ENCODE results near the gene RGS14.
"Not testable (repeated sequence)": the region's sequence is repeated elsewhere in the genome, so short reads cannot be mapped to it uniquely, and the experiment has no call there.

RGS14 gene

DNA sequence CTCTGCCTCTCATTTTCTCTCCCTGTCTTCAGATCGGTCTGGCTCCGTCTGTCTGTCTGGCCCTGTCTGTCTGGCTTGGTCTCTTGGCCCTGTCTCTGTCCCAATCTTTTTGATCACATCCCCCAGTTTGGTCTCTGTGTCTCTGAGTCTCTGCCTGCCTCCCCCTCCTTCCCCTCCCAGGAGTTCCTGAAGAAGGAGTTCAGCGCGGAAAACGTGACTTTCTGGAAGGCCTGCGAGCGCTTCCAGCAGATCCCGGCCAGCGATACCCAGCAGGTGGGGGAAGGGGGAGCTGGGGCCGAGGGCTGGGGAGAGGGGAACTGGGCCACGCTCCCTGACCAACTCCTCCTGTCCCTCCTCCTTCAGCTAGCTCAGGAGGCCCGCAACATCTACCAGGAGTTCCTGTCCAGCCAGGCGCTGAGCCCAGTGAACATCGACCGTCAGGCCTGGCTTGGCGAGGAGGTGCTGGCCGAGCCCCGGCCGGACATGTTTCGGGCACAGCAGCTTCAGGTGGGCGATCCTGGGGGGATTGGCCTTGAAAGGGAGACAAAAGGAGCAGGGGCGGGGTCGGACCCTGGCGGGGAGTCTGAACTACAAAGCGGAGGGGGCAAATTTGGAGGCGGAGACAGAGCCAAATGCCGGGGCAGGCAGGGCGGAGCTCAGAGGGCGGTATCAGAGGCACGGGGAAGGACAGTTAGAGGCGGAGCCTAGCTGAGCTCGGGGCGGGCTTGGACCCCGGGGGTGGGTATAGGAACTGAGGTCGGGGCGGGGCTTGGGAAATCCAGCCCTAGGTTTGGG is 9.0 kb downstream of the RGS14 start:
- peak; percentile 96 for DNase-seq (ENCODE audit: low spot score)

DNA sequence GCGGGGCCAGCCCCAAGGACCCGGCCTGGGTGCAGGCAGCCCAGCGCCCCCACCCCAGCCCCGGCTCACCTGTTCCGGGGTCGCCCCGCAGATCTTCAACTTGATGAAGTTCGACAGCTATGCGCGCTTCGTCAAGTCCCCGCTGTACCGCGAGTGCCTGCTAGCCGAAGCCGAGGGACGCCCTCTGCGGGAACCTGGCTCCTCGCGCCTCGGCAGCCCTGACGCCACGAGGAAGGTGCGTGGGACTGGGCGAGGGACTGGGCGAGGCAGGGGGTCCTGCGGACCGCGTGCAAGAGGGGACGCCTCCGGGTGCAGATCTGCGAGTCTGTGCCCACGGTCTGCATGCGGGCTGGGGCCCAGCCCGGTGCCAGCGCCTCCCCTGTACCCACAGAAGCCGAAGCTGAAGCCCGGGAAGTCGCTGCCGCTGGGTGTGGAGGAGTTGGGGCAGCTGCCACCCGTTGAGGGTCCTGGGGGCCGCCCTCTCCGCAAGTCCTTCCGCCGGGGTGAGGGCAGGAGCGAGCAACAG is 9.7 kb downstream of the RGS14 start:
- no peak for DNase-seq (ENCODE audit: low spot score)

DNA sequence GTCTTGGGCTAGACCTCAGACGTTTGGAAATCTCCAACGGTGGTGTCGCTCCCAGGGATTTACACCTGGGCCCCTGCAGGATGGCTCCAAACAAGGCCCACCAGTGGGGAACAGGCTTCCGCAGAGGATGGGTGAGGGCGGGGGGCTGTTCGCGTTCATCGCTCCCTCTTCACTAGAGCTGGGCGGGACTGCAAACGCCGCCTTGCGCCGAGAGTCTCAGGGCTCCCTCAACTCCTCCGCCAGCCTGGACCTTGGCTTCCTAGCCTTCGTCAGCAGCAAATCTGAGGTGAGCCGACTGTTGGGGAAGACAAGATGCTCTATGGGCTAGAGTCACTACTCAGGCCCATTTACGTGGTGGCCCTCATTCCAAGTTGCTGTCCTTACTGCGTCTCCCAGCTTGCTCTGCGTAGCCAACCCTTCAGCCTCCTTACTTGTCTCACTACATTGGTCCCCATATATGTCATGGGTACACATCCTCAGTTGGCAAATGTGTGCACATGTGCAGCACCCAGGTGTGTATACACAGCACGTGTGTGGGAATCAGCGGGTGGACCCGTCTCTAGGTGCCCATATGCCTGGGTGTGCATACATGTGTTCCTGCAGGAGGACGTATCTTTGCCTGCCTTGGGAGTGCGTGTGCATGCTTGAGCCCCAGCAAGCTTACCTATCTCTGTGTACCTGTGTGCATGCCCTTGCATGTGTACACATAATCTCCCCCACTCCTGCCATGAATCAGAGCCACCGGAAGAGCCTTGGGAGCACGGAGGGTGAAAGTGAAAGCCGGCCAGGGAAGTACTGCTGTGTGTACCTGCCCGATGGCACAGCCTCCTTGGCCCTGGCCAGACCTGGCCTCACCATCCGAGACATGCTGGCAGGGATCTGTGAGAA is 10.5 kb downstream of the RGS14 start:
- DNase-seq (ENCODE audit: low spot score): no peak

DNA sequence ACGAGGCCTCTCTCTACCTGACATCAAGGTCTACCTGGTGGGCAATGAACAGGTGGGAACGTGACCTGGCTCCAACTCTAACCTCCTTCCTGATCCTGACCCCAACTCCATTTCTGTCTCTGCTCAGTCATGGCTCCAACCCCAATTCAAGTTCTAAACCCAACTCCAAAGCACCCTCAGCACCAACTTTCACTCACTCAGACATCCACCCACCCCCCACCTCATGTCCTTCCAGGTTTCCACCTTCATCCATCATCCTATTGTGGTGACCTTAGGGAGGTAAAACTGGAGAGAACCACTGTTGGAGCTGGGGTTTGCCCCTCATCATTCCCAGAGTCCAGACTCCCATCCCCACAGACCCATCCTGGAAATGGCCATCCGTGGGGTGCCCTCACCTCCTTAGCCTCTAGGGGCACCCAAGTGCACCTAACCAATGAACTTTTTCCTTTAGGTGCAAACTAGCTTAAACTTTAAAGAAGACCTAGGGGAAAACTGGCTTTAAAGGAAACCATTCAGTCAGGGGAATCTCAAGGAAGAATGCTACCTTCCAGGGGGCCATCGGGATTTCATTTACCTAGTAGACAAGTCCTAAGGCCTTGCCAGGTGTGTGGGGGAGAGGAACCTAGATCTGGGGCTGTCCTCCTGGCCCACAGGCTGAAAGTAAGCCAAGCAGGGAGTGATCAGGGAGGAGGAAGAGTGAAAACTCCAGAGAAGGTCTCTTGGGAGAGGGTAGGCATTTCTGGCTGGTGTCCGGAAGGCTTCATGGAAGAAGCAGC is 11.3 kb downstream of the RGS14 start:
- peak; percentile 61 for DNase-seq (ENCODE audit: low spot score)

DNA sequence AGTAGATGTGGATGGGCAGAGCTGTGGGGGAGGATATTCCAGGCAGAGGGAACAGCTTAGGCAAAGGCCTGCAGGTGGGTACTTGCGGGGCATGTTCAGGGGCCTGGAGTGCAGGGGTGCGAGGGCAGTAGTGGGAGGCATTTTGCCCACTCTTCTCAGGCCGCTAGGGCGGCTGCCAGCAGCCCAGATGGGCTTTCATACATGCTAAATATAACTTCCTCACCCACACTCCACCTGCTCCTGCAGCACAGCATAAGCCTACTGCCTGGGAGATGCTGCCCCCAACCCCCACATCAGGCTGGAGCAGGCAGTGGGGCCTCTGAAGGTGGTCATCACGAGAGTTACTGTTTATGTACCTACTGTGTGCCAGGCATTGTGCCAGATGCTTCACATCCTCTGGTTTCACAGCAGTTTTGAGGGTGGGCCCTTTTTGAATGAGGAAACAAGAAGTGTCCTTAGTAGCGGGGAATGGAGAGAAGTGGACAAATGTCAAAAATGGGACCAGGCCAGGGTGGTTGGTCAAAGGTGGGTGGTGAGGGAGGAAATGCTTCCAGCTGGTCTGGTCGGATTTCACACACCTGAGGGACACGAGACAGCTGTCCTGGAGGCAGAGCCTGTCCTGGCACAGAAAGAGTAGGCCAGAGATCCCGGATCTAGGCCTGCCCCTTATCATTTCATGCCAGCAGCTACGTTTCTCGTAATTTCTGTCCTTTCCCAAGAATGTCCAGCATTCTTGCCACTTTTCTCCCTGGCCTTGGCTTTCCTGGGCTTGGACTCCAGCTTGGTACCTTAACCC is 12.1 kb downstream of the RGS14 start:
- no peak for DNase-seq (ENCODE audit: low spot score)

DNA sequence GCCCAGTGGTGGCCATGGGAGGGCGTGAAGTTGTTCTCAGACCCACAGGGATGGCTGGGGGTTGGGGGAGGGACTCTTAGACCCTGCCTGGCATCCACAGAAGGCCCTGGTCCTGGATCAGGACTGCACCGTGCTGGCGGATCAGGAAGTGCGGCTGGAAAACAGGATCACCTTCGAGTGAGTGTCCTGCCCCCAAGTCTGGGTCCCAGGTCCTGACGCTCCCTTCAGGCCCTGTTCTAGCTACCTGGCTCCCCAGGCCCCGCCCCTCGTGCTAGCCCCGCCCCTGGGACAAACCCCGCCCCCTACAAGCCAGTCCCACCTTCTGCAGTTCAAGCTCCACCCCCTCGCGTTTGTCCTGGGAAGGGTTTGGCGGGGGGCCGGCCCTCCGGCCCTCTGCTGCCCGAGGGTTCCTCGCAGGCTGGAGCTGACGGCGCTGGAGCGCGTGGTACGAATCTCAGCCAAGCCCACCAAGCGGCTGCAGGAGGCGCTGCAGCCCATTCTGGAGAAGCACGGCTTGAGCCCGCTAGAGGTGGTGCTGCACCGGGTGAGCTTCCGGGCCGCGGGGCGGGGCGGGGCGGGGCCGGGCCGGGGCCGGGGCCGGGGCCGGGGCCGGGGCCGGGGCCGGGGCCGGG is 12.9 kb downstream of the RGS14 start:
- DNase-seq (ENCODE audit: low spot score): peak; percentile 89

DNA sequence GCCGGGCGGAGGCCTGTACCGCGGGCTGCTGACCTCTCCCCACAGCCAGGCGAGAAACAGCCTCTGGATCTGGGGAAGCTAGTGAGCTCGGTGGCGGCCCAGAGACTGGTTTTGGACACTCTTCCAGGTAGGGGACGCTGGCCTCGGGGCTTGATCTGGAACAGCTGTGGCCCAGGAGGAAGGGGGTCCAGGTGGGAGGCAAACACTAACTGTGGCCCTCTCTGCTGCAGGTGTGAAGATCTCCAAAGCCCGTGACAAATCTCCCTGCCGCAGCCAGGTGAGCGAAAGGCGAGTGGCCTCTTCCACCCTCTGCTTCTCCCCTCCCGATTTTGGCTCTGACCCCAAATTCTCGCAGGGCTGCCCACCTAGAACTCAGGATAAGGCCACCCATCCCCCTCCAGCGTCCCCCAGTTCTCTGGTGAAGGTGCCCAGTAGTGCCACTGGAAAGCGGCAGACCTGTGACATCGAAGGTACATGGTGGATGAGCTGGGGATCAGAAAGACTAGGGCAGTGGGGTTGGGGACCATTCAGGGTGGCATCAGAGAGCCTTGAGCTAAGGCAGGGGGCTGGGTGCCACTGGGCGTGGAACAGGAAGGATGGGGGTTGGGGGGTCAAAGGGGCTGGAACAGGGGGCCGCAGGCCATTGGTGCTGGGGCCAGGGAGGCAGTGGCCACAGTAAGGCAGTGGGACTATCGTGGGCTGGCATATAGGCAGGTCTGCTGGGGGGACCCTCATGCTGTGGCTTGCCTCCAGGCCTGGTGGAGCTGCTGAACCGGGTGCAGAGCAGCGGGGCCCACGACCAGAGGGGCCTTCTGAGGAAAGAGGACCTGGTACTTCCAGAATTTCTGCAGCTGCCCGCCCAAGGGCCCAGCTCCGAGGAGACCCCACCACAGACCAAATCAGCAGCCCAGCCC is 13.7 kb downstream of the RGS14 start:
- no peak for DNase-seq (ENCODE audit: low spot score)

DNA sequence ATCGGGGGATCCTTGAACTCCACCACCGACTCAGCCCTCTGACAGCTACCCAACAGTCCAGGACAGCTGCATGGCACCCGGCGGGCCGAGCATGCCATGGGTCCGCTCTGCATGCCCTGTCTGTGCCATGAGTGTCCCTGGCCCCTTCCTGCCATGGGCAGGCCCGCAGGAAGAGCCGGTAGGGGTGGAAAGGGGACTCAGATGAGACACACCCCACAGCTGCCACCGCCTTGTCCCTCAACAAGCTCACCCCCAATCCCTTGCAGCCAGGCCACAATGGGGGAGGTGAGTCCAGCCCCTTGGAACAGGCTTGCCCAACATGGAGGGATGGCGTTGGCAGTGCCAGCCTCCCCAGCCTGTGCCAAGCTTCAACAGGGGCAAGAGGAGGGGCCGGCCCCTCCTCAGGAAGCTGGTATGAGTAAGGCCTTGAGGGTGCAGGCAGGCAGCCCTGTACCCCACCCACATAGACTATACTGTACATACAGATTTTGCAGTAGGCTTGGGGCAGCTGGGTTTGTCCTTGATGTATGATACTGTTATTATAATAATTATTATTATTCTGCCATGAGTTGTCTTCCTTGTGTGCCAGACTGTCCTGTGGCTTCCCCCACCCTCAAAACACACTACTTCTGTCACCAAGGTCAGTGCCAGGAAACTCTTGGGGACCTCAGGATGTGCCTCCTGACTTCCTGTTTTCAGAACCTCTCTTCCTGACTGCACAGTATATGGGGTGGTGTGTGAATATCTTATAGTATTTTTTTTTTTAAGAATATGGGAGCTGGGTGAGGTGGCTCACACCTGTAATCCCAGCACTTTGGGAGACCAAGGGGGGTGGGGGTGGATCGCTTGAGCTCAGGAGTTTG is 14.5 kb downstream of the RGS14 start:
- no peak for DNase-seq (ENCODE audit: low spot score)

DNA sequence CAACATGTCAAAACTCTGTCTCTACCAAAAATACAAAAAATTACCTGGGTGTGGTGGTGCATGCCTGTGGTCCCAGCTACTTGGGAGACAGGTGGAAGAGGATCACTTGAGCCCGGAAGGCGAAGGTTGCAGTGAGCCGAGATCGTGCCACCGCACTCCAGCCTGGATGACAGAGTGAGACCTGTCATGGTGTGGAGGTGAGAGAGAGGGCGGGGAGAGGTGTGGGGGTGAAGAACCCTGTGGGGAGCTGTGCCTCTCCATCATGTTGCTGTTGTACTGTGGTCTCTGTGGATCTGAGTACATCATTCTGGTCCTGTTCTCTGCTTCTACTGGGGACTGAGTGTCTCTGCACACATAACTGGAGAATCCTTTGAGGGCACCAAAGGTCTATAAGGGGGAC is 15.2 kb downstream of the RGS14 start:
- no peak for DNase-seq (ENCODE audit: low spot score)

DNA sequence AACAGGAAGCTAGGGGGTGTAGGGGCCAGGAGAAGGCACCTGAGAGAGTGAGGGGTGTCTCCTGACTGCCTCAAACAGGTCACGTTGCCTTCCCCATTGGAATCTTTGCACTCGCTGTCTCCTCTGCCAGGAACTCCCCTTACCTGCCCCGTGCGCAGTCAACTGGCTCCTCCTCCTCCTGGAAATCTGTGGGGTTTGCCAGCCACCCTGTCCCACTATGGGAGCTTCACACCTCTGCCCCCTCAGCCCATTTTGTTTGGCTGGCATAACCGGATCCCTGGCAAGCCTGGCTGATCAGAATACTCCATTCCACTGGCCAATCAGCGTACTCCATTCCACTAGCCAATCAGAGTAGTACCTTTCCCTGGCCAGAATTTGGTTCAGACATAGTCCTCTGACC is 16.1 kb downstream of the RGS14 start:
- no peak for DNase-seq (ENCODE audit: low spot score)

DNA sequence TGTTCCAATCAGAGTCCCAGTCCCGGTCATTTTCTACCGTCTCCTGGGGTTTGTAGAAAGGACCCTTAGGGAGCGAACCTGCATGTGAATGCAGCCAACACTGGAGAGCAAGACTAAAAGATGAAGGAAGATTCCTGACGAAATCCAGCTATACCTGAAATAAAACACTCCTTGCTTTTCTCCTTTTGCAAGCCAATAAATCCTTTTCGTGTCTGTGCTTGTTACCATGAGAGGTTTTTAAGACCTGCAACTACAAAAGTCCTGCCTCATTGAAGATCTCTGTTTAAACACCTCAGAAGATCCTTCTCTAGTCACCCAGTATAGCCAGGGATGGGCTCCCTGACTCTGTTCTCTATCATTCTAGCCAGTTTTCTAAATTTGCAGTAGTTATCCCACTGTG is 16.5 kb downstream of the RGS14 start:
- DNase-seq (ENCODE audit: low spot score): no peak

DNA sequence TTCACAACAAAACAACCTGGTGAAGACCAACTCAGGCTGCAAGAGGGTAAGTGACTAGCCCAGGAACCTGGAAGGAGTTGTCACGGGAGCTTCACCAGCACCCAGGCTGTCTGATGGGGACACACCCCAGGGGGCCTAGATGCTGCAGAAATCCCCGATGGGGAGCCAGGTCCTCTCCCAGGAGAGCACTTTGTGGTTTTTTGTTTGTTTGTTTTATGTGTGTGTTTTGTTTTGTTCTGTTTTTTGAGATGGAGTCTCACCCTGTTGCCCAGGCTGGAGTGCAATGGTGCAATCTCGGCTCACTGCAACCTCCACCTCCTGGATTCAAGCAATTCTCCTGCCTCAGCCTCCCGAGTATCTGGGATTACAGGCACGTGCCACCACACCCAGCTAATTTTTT is 17.8 kb downstream of the RGS14 start:
- DNase-seq (ENCODE audit: low spot score): not testable (repeated sequence)

DNA sequence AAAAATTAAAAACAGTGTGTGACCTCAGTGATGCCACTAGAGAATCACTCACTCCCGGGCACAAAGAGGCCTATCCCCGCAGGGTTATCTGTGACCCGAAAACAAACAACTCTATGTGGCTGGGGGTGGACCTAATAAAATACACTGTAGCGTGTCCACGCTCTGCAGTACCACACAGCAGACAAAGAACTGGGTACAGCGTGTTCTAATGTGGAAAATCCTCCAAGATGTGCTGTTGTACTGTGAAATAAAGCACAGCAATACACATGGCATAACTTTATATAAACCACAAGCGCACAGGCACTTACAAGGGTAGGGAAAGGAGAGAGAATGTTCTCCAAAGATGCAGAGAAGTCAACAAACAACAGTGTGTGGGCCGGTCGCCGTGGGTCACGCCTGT is 18.4 kb downstream of the RGS14 start:
- DNase-seq (ENCODE audit: low spot score): no peak

DNA sequence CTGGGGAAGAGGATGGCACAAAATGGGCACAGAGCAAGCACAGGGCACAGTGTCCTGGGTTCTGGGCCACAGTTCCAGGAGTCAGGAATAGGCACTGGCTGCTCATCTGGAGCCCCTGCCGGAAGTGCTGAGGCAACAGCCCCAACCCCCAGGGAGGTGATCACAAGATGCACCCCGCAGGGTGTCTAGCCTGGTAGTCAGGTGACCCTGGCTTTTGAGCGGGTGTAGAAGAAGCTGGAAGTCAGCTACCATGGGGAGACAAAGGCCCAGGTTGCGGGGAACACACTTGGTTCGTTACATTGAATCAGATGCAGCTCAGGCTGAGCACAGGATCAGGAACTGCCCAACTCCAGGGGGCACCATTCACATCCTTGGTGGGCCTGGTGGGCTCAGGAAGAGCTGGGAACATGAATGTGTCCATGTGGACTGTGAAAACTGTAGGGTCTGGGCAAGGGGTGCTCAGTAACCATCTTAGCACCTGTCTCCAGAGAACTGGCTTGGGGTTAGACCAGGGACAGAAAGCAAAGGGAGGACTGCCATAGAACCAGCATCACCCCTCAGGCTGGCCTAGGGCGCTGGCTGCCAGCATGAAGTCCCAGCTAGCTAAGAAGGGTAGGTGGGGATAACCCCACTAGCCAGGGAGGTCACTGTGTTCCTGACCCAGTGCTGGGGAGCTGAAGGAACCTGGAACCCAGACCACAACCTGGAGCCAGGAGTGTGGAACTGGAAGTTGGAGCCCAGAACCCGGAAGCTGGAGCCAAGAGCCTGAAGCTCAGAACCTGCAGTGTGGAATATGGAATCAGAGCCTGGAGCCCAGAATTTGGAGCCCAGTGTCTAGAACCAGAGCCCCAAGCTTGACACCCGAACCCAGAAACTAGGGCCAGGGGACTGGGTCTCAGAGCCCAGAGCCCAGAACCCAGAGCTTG is 20.4 kb downstream of the RGS14 start:
- DNase-seq (ENCODE audit: low spot score): no peak

DNA sequence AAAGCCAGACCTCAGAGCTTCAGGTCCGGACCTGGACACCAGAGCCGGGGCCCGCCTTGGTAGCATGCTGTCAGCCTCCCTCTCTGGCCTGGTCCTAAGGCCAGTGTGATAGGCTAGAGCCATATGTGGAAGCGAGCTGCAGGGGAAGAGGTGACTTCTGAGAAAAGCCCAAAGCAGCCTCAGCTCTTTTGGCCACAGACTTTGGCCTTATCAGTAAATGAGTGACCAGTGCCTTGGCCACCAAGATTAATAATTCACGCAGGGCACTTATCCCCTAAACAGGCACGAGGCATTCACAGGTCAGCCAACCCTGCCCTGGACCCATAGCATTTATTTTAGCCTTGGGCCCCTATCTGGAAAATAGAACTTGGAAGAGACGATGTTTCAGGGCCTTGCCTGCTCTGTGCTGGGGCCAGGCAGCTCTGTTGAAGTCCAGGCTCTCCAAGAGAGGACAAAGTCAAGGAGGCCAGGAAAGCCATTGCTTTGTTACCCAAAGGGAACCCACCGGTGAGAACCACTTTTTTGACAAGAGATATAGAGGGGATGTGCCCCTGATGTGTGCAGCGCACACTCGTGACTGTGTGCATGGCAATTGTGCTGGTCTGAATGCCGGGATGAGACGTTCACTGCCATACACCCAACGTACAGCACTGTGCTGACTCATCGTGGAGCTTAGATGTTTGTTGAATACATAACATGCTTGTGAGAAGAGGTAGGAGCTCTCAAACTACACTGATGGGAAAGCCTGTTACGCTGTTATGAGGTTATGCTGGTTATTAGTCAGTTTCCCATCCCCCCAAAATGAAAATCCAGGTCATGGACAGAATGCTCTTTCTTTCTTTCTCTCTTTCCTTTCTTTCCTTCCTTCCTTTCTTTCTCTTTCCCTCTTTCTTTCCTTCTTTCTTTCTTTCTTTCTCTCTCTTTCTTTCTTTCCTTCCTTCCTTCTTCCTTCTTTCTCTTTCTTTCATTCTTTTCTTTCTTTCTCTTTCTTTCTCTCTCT is 21.5 kb downstream of the RGS14 start:
- no peak for DNase-seq (ENCODE audit: low spot score)

DNA sequence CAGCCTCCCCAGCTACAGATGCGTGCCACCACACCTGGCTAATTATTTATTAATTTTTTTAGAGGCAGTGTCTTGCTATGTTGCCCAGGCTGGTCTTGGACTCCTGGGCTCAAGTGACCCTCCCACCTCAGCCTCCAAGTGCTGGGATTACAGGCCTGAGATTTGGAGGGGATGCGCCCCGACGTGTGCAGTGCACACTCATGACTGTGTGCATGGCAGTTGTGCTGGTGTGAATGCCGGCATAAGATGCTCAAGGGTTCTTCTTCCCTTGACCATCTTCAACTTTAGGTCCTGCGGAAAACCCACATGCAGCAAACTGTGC is 23.0 kb downstream of the RGS14 start:
- DNase-seq (ENCODE audit: low spot score): no peak

Measured in AG20443 (cell line).